Neuronal stem cell (in vitro differentiated cells): ENCODE data around the gene SETD7.

Experiments used
- DNase-seq: peaks from one replicate; pipeline ENCODE4 v3.0.0-alpha.2; 2013; ENCODE audit warnings: low spot score
- H2AFZ ChIP-seq: one replicate; pipeline ENCODE4 v1.6.1; 2013; ENCODE audit warnings: mild to moderate bottlenecking, low read length, inconsistent platforms
- H2AK5ac ChIP-seq: 2 replicates; pipeline ENCODE4 v1.6.1; 2013; ENCODE audit warnings: low read depth, mild to moderate bottlenecking, inconsistent platforms, low read length, moderate library complexity, mixed read lengths
- H2BK120ac ChIP-seq: 2 replicates; pipeline ENCODE4 v1.6.1; 2013; ENCODE audit warnings: low read depth, mild to moderate bottlenecking, inconsistent platforms, low read length, moderate library complexity, mixed read lengths
- H2BK12ac ChIP-seq: one replicate; pipeline ENCODE4 v1.6.1; 2013; ENCODE audit warnings: low read length, inconsistent platforms
- H2BK15ac ChIP-seq: 2 replicates; pipeline ENCODE4 v1.6.1; 2013; ENCODE audit warnings: mild to moderate bottlenecking, low read length, inconsistent platforms, mixed read lengths
- H2BK5ac ChIP-seq: one replicate; pipeline ENCODE4 v1.6.1; 2013; ENCODE audit warnings: inconsistent platforms, mild to moderate bottlenecking, low read length, moderate library complexity
- H3K14ac ChIP-seq: one replicate; pipeline ENCODE4 v1.6.1; 2013; ENCODE audit warnings: low read length, inconsistent platforms
- H3K18ac ChIP-seq: 2 replicates; pipeline ENCODE4 v1.6.1; 2013; ENCODE audit warnings: low read length, inconsistent platforms
- H3K23ac ChIP-seq: 2 replicates; pipeline ENCODE4 v1.6.1; 2013; ENCODE audit warnings: low read depth, mild to moderate bottlenecking, mixed read lengths, low read length, inconsistent platforms; ENCODE audit not compliant: poor library complexity
- H3K27ac ChIP-seq: replicated peaks from 3 replicates; pipeline ENCODE4 v1.5.1; 2013; ENCODE audit warnings: low read length, inconsistent platforms
- H3K27me3 ChIP-seq, 3 experiments: 2 replicates each; pipeline ENCODE4 v1.6.1; 2013; ENCODE audit warnings: low read length in 3 of 3, mild to moderate bottlenecking in 2 of 3, inconsistent platforms in 1 of 3, low read depth in 1 of 3, mixed read lengths in 1 of 3, moderate library complexity in 1 of 3; ENCODE audit not compliant: control insufficient read depth in 3 of 3, insufficient read depth in 3 of 3
- H3K36me3 ChIP-seq, 2 donors: replicated peaks in 1 of 2; 2 replicates each; pipeline ENCODE4 v1.6.1; 2013; ENCODE audit warnings: low read length in 2 of 2; ENCODE audit not compliant: control insufficient read depth in 2 of 2, insufficient read depth in 2 of 2
- H3K4ac ChIP-seq: 2 replicates; pipeline ENCODE4 v1.6.1; 2013; ENCODE audit warnings: inconsistent platforms, mild to moderate bottlenecking, low read length, moderate library complexity
- H3K4me1 ChIP-seq, 2 donors: 1 replicate in 1 of 2; 2 replicates in 1 of 2; pipeline ENCODE4 v1.6.1; 2013; ENCODE audit warnings: low read length in 2 of 2, low read depth in 1 of 2; ENCODE audit not compliant: control insufficient read depth in 2 of 2, insufficient read depth in 1 of 2
- H3K4me2 ChIP-seq: one replicate; pipeline ENCODE4 v1.6.1; 2013; ENCODE audit warnings: mild to moderate bottlenecking, low read length, inconsistent platforms; ENCODE audit not compliant: insufficient read depth, poor library complexity, severe bottlenecking
- H3K4me3 ChIP-seq, 2 donors: 2 replicates each; pipeline ENCODE4 v1.5.1; 2013; ENCODE audit warnings: low read length in 2 of 2, mild to moderate bottlenecking in 2 of 2, inconsistent platforms in 1 of 2, moderate library complexity in 1 of 2
- H3K79me1 ChIP-seq: one replicate; pipeline ENCODE4 v1.6.1; 2013; ENCODE audit warnings: low read depth, mild to moderate bottlenecking, inconsistent platforms, low read length, moderate library complexity
- H3K9ac ChIP-seq: one replicate; pipeline ENCODE4 v1.6.1; 2013; ENCODE audit warnings: mild to moderate bottlenecking, low read depth, low read length, inconsistent platforms; ENCODE audit not compliant: poor library complexity
- H3K9me3 ChIP-seq, 2 donors: replicated peaks in 1 of 2; 2 replicates each; pipeline versions ENCODE3 to v1.6.1; 2013; ENCODE audit warnings: low read length in 2 of 2, mild to moderate bottlenecking in 2 of 2, inconsistent platforms in 1 of 2, low read depth in 1 of 2, mixed read lengths in 1 of 2, moderate library complexity in 1 of 2; ENCODE audit not compliant: control insufficient read depth in 2 of 2, insufficient read depth in 1 of 2
- H4K8ac ChIP-seq: one replicate; pipeline ENCODE4 v1.6.1; 2013; ENCODE audit warnings: low read depth, mild to moderate bottlenecking, inconsistent platforms, low read length, moderate library complexity
- H4K91ac ChIP-seq: one replicate; pipeline ENCODE4 v1.6.1; 2013; ENCODE audit warnings: low read length, low read depth, mild to moderate bottlenecking, inconsistent platforms; ENCODE audit not compliant: poor library complexity
- WGBS, 2 donors: extraction: QIAGEN DNeasy Blood & Tissue Kit; methylation state at CpG; one replicate each; pipeline ENCODE4 v1.1.7; 2013; ENCODE audit warnings: missing lambda C conversion rate in 2 of 2, mixed read lengths in 1 of 2; ENCODE audit not compliant: insufficient read length in 2 of 2, insufficient replicate concordance in 1 of 2; ENCODE audit errors: extremely low coverage in 2 of 2; 5-methylcytosine and 5-hydroxymethylcytosine counted together

SETD7 gene

DNA sequence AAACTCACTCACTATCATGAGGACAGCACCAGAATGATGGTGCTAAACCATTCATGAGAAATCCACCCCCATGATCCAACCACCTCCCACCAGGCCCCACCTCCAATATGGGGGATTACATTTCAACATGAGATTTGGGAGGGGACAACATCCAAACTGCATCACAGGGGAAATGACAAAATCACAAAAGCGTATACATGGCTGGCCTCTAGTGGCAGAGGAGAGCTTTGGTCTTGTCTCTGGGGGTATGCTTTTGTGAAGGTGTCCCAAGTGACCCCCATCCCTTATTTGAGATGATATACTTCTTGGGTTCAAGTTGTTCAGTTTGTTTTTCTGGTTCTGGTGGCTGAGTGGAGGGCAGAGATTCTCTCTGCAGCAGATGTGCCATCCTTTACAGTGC is 8.5 kb upstream of the SETD7 start:
- Histone ChIP-seq H3K18ac (no peak overlapping the region), H3K4ac (no peak overlapping the region), H3K23ac (no peak overlapping the region), H3K9me3 (no peaks in the 10 kb centered on the region), H3K27me3 (peaks cover 0 to 22% (median 0%) of the 10 kb centered on the region in 3 experiments), H3K4me1 (peaks cover 4 to 10% of the 10 kb centered on the region in 2 donors), H4K8ac (no peak overlapping the region), H3K4me2 (no peak overlapping the region), H3K36me3 (no peaks in the 10 kb centered on the region), H2AK5ac (no peak overlapping the region), H4K91ac (no peak overlapping the region), H3K27ac (no peak overlapping the region), H3K79me1 (no peaks in the 10 kb centered on the region), H3K9ac (peak overlapping the region; percentile 18), H2BK15ac (no peak overlapping the region), H2BK5ac (no peak overlapping the region), H2AFZ (no peak overlapping the region), H3K4me3 (no peak overlapping the region), H3K14ac (no peak overlapping the region), H2BK12ac (no peak overlapping the region), H2BK120ac (no peak overlapping the region)
- no peak for DNase-seq
- WGBS, 2 donors, result no CpG with 5 or more reads among the region's 1 CpG

DNA sequence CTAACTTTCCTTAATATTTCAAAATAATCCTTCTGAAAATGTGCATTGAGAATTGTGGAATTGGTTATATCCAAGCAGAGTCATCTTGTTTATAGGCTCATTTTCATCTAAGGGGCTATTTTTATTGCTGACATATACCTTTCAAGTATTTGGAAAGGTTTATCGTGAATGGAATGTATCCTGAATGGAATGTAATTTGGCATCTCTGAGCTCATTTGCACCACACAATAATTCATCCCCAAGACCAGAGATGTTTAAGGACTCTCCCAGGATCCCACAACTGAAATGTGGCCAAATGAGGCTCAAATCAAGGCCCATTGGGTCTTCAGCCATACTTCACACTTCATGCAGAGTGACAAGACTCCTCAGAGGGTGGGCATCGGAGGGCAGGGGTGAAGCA is 7.5 kb upstream of the SETD7 start:
- Histone ChIP-seq H3K4me2 (no peak overlapping the region), H2BK12ac (no peak overlapping the region), H4K8ac (no peak overlapping the region), H2BK5ac (no peak overlapping the region), H3K18ac (no peak overlapping the region), H3K4ac (no peak overlapping the region), H3K23ac (no peak overlapping the region), H3K4me3 (no peak overlapping the region), H3K4me1 (peaks cover 4 to 10% of the 10 kb centered on the region in 2 donors), H2BK15ac (no peak overlapping the region), H3K9ac (no peak overlapping the region), H3K27ac (no peak overlapping the region), H2BK120ac (no peak overlapping the region), H3K9me3 (no peaks in the 10 kb centered on the region), H3K14ac (no peak overlapping the region), H2AFZ (no peak overlapping the region), H2AK5ac (no peak overlapping the region), H3K36me3 (no peaks in the 10 kb centered on the region), H3K79me1 (no peaks in the 10 kb centered on the region), H3K27me3 (peaks cover under 1 to 29% (median 9%) of the 10 kb centered on the region in 3 experiments), H4K91ac (no peak overlapping the region)
- WGBS, 2 donors, result no CpG with 5 or more reads among the region's 2 CpGs
- DNase-seq, result no peak

GRCh38 chr4:139562839-139563238 is 6.8 kb upstream of the SETD7 start:
- no CpG with 5 or more reads among the region's 3 CpGs for WGBS, 2 donors
- no peak overlapping the region for H4K8ac ChIP-seq
- no peak overlapping the region for H2BK12ac ChIP-seq
- H4K91ac ChIP-seq, result no peak overlapping the region
- DNase-seq, result no peak
- no peak overlapping the region for H2AK5ac ChIP-seq
- H3K9ac ChIP-seq, result no peak overlapping the region
- no peaks in the 10 kb centered on the region for H3K79me1 ChIP-seq
- no peak overlapping the region for H3K4me3 ChIP-seq
- H2BK15ac ChIP-seq, result no peak overlapping the region
- no peak overlapping the region for H3K27ac ChIP-seq
- no peak overlapping the region for H3K18ac ChIP-seq
- H3K36me3 ChIP-seq, result no peaks in the 10 kb centered on the region
- peaks cover 4 to 34% (median 16%) of the 10 kb centered on the region in 3 experiments for H3K27me3 ChIP-seq
- H2BK5ac ChIP-seq, result no peak overlapping the region
- H3K9me3 ChIP-seq, result no peaks in the 10 kb centered on the region
- H2AFZ ChIP-seq, result no peak overlapping the region
- peaks cover 4 to 10% of the 10 kb centered on the region in 2 donors for H3K4me1 ChIP-seq
- H3K14ac ChIP-seq, result no peak overlapping the region
- H3K4ac ChIP-seq, result no peak overlapping the region
- H3K23ac ChIP-seq, result no peak overlapping the region
- H2BK120ac ChIP-seq, result no peak overlapping the region
- H3K4me2 ChIP-seq, result no peak overlapping the region

GRCh38 chr4:139562067-139562684 is 6.2 kb upstream of the SETD7 start:
- Histone ChIP-seq H3K18ac (no peak overlapping the region), H3K36me3 (no peaks in the 10 kb centered on the region), H3K14ac (no peak overlapping the region), H2BK15ac (no peak overlapping the region), H2BK120ac (no peak overlapping the region), H2BK12ac (no peak overlapping the region), H3K27me3 (peaks cover 5 to 40% (median 22%) of the 10 kb centered on the region in 3 experiments), H3K9me3 (no peaks in the 10 kb centered on the region), H2AK5ac (no peak overlapping the region), H2AFZ (no peak overlapping the region), H3K79me1 (no peaks in the 10 kb centered on the region), H3K4me1 (peaks cover 4 to 10% of the 10 kb centered on the region in 2 donors), H3K4ac (no peak overlapping the region), H3K23ac (no peak overlapping the region), H3K27ac (no peak overlapping the region), H3K4me3 (no peak overlapping the region), H3K4me2 (no peak overlapping the region), H2BK5ac (no peak overlapping the region), H4K91ac (no peak overlapping the region), H4K8ac (no peak overlapping the region), H3K9ac (no peak overlapping the region)
- DNase-seq, result no peak
- WGBS, 2 donors, result no CpG with 5 or more reads among the region's 3 CpGs
